Astrocyte (in vitro differentiated cells and primary cell): ENCODE measurements around the gene WNK4. TPM values are rescaled to one million over a fixed set of nuclear protein-coding genes. Genes with fewer than 3 reads are reported as not detected.

Source experiments
- DNase-seq: peaks from one replicate; pipeline ENCODE4 v3.0.0-alpha.2; 2010; ENCODE audit warnings: low read depth
- FAIRE-seq: peaks from 2 replicates; lab custom pipeline; 2011; peaks lifted over from hg19 to GRCh38; lab: Jason Lieb, UNC
- H2AFZ ChIP-seq: 2 replicates; pipeline ENCODE4 v1.6.0; 2012; ENCODE audit warnings: low read depth, low read length, inconsistent platforms
- H3K27ac ChIP-seq: 2 replicates; pipeline ENCODE4 v1.5.1; 2011; ENCODE audit warnings: low read depth, low read length, inconsistent platforms
- H3K27me3 ChIP-seq: 2 replicates; pipeline ENCODE4 v1.6.0; 2011; ENCODE audit warnings: low read length, inconsistent platforms; ENCODE audit not compliant: insufficient read depth
- H3K36me3 ChIP-seq: 2 replicates; pipeline ENCODE4 v1.5.1; 2011; ENCODE audit warnings: low read length, inconsistent platforms; ENCODE audit not compliant: insufficient read depth
- H3K4me1 ChIP-seq: 2 replicates; pipeline ENCODE4 v1.5.1; 2011; ENCODE audit warnings: low read length, inconsistent platforms; ENCODE audit not compliant: insufficient read depth
- H3K4me2 ChIP-seq: 2 replicates; pipeline ENCODE4 v1.6.0; 2012; ENCODE audit warnings: low read length, inconsistent platforms
- H3K4me3 ChIP-seq: 2 replicates; pipeline ENCODE4 v1.5.1; 2011; ENCODE audit warnings: low read depth, mild to moderate bottlenecking, low read length, inconsistent platforms; ENCODE audit not compliant: insufficient read depth
- H3K79me2 ChIP-seq: 2 replicates; pipeline ENCODE4 v1.6.0; 2012; ENCODE audit warnings: mild to moderate bottlenecking, low read length, inconsistent platforms; ENCODE audit not compliant: insufficient read depth
- H3K9ac ChIP-seq: 2 replicates; pipeline ENCODE4 v1.6.0; 2012; ENCODE audit warnings: mild to moderate bottlenecking, low read length, inconsistent platforms
- H3K9me3 ChIP-seq: 2 replicates; pipeline ENCODE4 v1.5.1; 2012; ENCODE audit warnings: low read depth, mild to moderate bottlenecking, low read length, inconsistent platforms; ENCODE audit not compliant: insufficient read depth
- H4K20me1 ChIP-seq: 2 replicates; pipeline ENCODE4 v1.6.0; 2012; ENCODE audit warnings: low read length, inconsistent platforms; ENCODE audit not compliant: insufficient read depth
- H3K27ac Mint-ChIP-seq: one replicate; pipeline ENCODE4 v1.8.0; 2021; ENCODE audit warnings: mild to moderate bottlenecking, mixed read lengths; ENCODE audit not compliant: unreplicated experiment
- H3K27me3 Mint-ChIP-seq: one replicate; pipeline ENCODE4 v1.8.0; 2021; ENCODE audit warnings: low read depth, mixed read lengths; ENCODE audit not compliant: unreplicated experiment
- H3K36me3 Mint-ChIP-seq: one replicate; pipeline ENCODE4 v1.8.0; 2021; ENCODE audit warnings: low read depth, mixed read lengths; ENCODE audit not compliant: unreplicated experiment
- H3K4me1 Mint-ChIP-seq: one replicate; pipeline ENCODE4 v1.8.0; 2021; ENCODE audit warnings: low read depth, mixed read lengths; ENCODE audit not compliant: unreplicated experiment
- H3K4me3 Mint-ChIP-seq: one replicate; pipeline ENCODE4 v1.8.0; 2021; ENCODE audit warnings: mild to moderate bottlenecking, moderate library complexity, mixed read lengths; ENCODE audit not compliant: unreplicated experiment
- H3K9me3 Mint-ChIP-seq: one replicate; pipeline ENCODE4 v1.8.0; 2021; ENCODE audit warnings: mild to moderate bottlenecking, mixed read lengths; ENCODE audit not compliant: unreplicated experiment
- EZH2 ChIP-seq: IDR thresholded peaks from 2 replicates; pipeline ENCODE4 v1.6.1; 2012; ENCODE audit warnings: mild to moderate bottlenecking, low read length, inconsistent platforms; ENCODE audit not compliant: insufficient read depth
- total RNA-seq: library from RNA; stranded (reverse); gene quantifications from 2 replicates; pipeline ENCODE4 v1.2.1, GENCODE V29; 2021
- TF ChIP-seq, protein P1 (sequence below): IDR thresholded peaks from 2 replicates; pipeline ENCODE4 v1.5.1; 2011; ENCODE audit warnings: low read depth, mild to moderate bottlenecking, inconsistent platforms, low read length, moderate library complexity; ENCODE audit not compliant: insufficient read depth

Gene WNK4
- total RNA-seq, 1 donor from 2014 or later, result 34.8 TPM

- DNase-seq (no peak), FAIRE-seq (no peak)
- Histone ChIP-seq H3K27me3 (peaks cover 19% of the 10 kb centered on the region), H3K36me3 (no peaks in the 10 kb centered on the region), H3K4me1 (peaks cover 2% of the 10 kb centered on the region), H3K4me2 (peak within 1 kb of the TSS; percentile 85), H3K79me2 (no peaks in the 10 kb centered on the region), H3K4me3 (peak within 1 kb of the TSS; percentile 39), H3K9me3 (peaks cover 4% of the 10 kb centered on the region), H4K20me1 (no peaks in the 10 kb centered on the region), H3K27ac (no peak within 1 kb of the TSS), H2AFZ (peak within 1 kb of the TSS; percentile 92), H3K9ac (peak within 1 kb of the TSS; percentile 48)
- TF ChIP-seq, protein P1, sequence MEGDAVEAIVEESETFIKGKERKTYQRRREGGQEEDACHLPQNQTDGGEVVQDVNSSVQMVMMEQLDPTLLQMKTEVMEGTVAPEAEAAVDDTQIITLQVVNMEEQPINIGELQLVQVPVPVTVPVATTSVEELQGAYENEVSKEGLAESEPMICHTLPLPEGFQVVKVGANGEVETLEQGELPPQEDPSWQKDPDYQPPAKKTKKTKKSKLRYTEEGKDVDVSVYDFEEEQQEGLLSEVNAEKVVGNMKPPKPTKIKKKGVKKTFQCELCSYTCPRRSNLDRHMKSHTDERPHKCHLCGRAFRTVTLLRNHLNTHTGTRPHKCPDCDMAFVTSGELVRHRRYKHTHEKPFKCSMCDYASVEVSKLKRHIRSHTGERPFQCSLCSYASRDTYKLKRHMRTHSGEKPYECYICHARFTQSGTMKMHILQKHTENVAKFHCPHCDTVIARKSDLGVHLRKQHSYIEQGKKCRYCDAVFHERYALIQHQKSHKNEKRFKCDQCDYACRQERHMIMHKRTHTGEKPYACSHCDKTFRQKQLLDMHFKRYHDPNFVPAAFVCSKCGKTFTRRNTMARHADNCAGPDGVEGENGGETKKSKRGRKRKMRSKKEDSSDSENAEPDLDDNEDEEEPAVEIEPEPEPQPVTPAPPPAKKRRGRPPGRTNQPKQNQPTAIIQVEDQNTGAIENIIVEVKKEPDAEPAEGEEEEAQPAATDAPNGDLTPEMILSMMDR, result no peak
- peak; percentile 27 for TF ChIP-seq EZH2
- peaks cover 21% of the 10 kb centered on the region for H3K27me3 Mint-ChIP-seq
- H3K4me3 Mint-ChIP-seq, result peak within 1 kb of the TSS; percentile 66
- H3K36me3 Mint-ChIP-seq, result peaks cover under 1% of the 10 kb centered on the region
- H3K9me3 Mint-ChIP-seq, result no peaks in the 10 kb centered on the region
- H3K4me1 Mint-ChIP-seq, result peaks cover 8% of the 10 kb centered on the region
- H3K27ac Mint-ChIP-seq, result peak within 1 kb of the TSS; percentile 69
Measured at GRCh38 chr17:42760652-42761581, 19.5 kb upstream of the WNK4 start, which contains the start of gene RAMP2. Gene RAMP2 (plus strand): TSS chr17:42761227. CDS start chr17:42761262, 35 bp downstream.

- Histone ChIP-seq H2AFZ (peak overlapping the region; percentile 92), H3K36me3 (no peaks in the 10 kb centered on the region), H3K9me3 (peaks cover 4% of the 10 kb centered on the region), H3K4me3 (peak overlapping the region; percentile 39), H3K79me2 (no peaks in the 10 kb centered on the region), H3K27me3 (peaks cover 19% of the 10 kb centered on the region), H3K9ac (peak overlapping the region; percentile 48), H4K20me1 (no peaks in the 10 kb centered on the region), H3K4me2 (peak overlapping the region; percentile 85), H3K4me1 (peaks cover 2% of the 10 kb centered on the region), H3K27ac (no peak overlapping the region)
- Mint-ChIP-seq H3K4me3 (no peak overlapping the region), H3K9me3 (no peaks in the 10 kb centered on the region), H3K27ac (no peak overlapping the region), H3K4me1 (peaks cover 8% of the 10 kb centered on the region), H3K36me3 (no peaks in the 10 kb centered on the region), H3K27me3 (peaks cover 17% of the 10 kb centered on the region)
- FAIRE-seq (no peak), DNase-seq (no peak)
- TF ChIP-seq EZH2, result no peak
- TF ChIP-seq, protein P1, result no peak
Measured at GRCh38 chr17:42761638-42762037, 18.8 kb upstream of the WNK4 start.

GRCh38 chr17:42766124-42766523, 14.3 kb upstream of the WNK4 start:
- Histone ChIP-seq H4K20me1 (no peaks in the 10 kb centered on the region), H2AFZ (no peak overlapping the region), H3K9ac (no peak overlapping the region), H3K4me2 (no peak overlapping the region), H3K36me3 (no peaks in the 10 kb centered on the region), H3K79me2 (no peaks in the 10 kb centered on the region), H3K27me3 (no peaks in the 10 kb centered on the region), H3K4me3 (no peak overlapping the region), H3K27ac (no peak overlapping the region), H3K9me3 (no peaks in the 10 kb centered on the region), H3K4me1 (peaks cover 2% of the 10 kb centered on the region)
- DNase-seq (no peak), FAIRE-seq (no peak)
- TF ChIP-seq, protein P1, result no peak
- TF ChIP-seq EZH2, result no peak
- no peaks in the 10 kb centered on the region for H3K36me3 Mint-ChIP-seq
- H3K27me3 Mint-ChIP-seq, result peaks cover 9% of the 10 kb centered on the region
- no peak overlapping the region for H3K4me3 Mint-ChIP-seq
- peaks cover 11% of the 10 kb centered on the region for H3K4me1 Mint-ChIP-seq
- no peaks in the 10 kb centered on the region for H3K9me3 Mint-ChIP-seq
- no peak overlapping the region for H3K27ac Mint-ChIP-seq
